WTC11 (cell line): ENCODE data around the gene AK6. TPM values are rescaled to one million over a fixed set of nuclear protein-coding genes. Genes with fewer than 3 reads are reported as not detected.
A peak's percentile ranks its signal among the peaks of the same experiment; 100 is the strongest.

Source experiments
- ATAC-seq: fragments of 200-7000 bp; cut with Tn5 transposase; 2 replicates; pipeline ENCODE4 v1.10.0; 2021; ENCODE audit warnings: mild to moderate bottlenecking, moderate library complexity
- CTCF ChIA-PET: fragments of 300-600 bp; sonication (Branson Sonifier 250); formaldehyde crosslinking; loops from one replicate; lab custom pipeline; 2021; ENCODE audit warnings: antibody characterized with exemption; lab: Charles Lee
- POLR2A ChIA-PET: fragments of 350-600 bp; sonication (Branson Sonifier 250); formaldehyde crosslinking; loops from one replicate; lab custom pipeline; 2021; ENCODE audit warnings: antibody characterized with exemption; lab: Charles Lee
- DNase-seq: peaks from one replicate; pipeline ENCODE4 v3.0.0; 2021; ENCODE audit warnings: low spot score
- H3K27ac Mint-ChIP-seq: 2 replicates; pipeline ENCODE4 v1.8.0; 2021; ENCODE audit warnings: mixed read lengths
- H3K27me3 Mint-ChIP-seq: 2 replicates; pipeline ENCODE4 v1.8.0; 2021; ENCODE audit warnings: low read depth, mild to moderate bottlenecking, moderate library complexity, mixed read lengths
- H3K36me3 Mint-ChIP-seq: 2 replicates; pipeline ENCODE4 v1.8.0; 2021; ENCODE audit warnings: mixed read lengths
- H3K4me1 Mint-ChIP-seq: 2 replicates; pipeline ENCODE4 v1.8.0; 2022; ENCODE audit warnings: mixed read lengths
- H3K4me3 Mint-ChIP-seq: 2 replicates; pipeline ENCODE4 v1.8.0; 2021; ENCODE audit warnings: mild to moderate bottlenecking, moderate library complexity, mixed read lengths
- H3K9me3 Mint-ChIP-seq: 2 replicates; pipeline ENCODE4 v1.8.0; 2021; ENCODE audit warnings: mixed read lengths
- CTCF ChIP-seq: fragments of 200-600 bp; IDR thresholded peaks from 2 replicates; pipeline ENCODE4 v1.8.0; 2022; ENCODE audit warnings: antibody characterized with exemption
- GABPB1 ChIP-seq: sonication (generic); formaldehyde crosslinking; IDR thresholded peaks from 2 replicates; pipeline ENCODE4 v1.8.1; 2023; ENCODE audit warnings: mild to moderate bottlenecking, missing genetic modification reagents
- GTF2I ChIP-seq: fragments of 250-450 bp; sonication (Bioruptor Pico); conservative IDR thresholded peaks from 2 replicates; pipeline ENCODE4 v1.4.0; 2021; ENCODE audit warnings: mild to moderate bottlenecking
- HMGA2 ChIP-seq: fragments of 250-450 bp; sonication (Bioruptor Pico); IDR thresholded peaks from 2 replicates; pipeline ENCODE4 v1.4.0; 2021; ENCODE audit warnings: mild to moderate bottlenecking, moderate library complexity
- HMGXB4 ChIP-seq: sonication (generic); formaldehyde crosslinking; IDR thresholded peaks from 2 replicates; pipeline ENCODE4 v1.8.1; 2023; ENCODE audit warnings: mild to moderate bottlenecking, moderate library complexity, missing genetic modification reagents
- JUN ChIP-seq: sonication (generic); formaldehyde crosslinking; IDR thresholded peaks from 2 replicates; pipeline ENCODE4 v1.8.0; 2023; ENCODE audit warnings: mild to moderate bottlenecking, missing genetic modification reagents
- MLX ChIP-seq: sonication (generic); formaldehyde crosslinking; IDR thresholded peaks from 2 replicates; pipeline ENCODE4 v1.8.1; 2023; ENCODE audit warnings: mild to moderate bottlenecking, missing genetic modification reagents, moderate library complexity
- NFYB ChIP-seq: sonication (generic); formaldehyde crosslinking; conservative IDR thresholded peaks from 2 replicates; pipeline ENCODE4 v1.8.0; 2022; ENCODE audit warnings: low read depth, missing genetic modification reagents
- PREB ChIP-seq: sonication (generic); formaldehyde crosslinking; IDR thresholded peaks from 2 replicates; pipeline ENCODE4 v1.8.1; 2022; ENCODE audit warnings: mild to moderate bottlenecking, missing genetic modification reagents, moderate library complexity, borderline replicate concordance
- PRRX2 ChIP-seq: fragments of 250-450 bp; sonication (Bioruptor Pico); IDR thresholded peaks from 2 replicates; pipeline ENCODE4 v1.8.0; 2021; ENCODE audit warnings: mild to moderate bottlenecking
- SOX15 ChIP-seq: fragments of 250-450 bp; sonication (Bioruptor Pico); IDR thresholded peaks from 2 replicates; pipeline ENCODE4 v1.9.0; 2021; ENCODE audit warnings: mild to moderate bottlenecking
- STAT6 ChIP-seq: sonication (generic); formaldehyde crosslinking; conservative IDR thresholded peaks from 2 replicates; pipeline ENCODE4 v1.8.1; 2023; ENCODE audit warnings: mild to moderate bottlenecking, low read depth, missing genetic modification reagents, moderate library complexity
- TP53 ChIP-seq: sonication (generic); formaldehyde crosslinking; IDR thresholded peaks from 2 replicates; pipeline ENCODE4 v1.8.1; 2023; ENCODE audit warnings: mild to moderate bottlenecking, missing genetic modification reagents
- ZNF219 ChIP-seq: sonication (generic); formaldehyde crosslinking; IDR thresholded peaks from 2 replicates; pipeline ENCODE4 v1.8.0; 2023; ENCODE audit warnings: missing genetic modification reagents, mild to moderate bottlenecking, borderline replicate concordance
- ZNF232 ChIP-seq: sonication (generic); formaldehyde crosslinking; IDR thresholded peaks from 2 replicates; pipeline ENCODE4 v1.8.0; 2022; ENCODE audit warnings: mild to moderate bottlenecking, missing genetic modification reagents
- ZNF425 ChIP-seq: fragments of 250-450 bp; sonication (Bioruptor Pico); conservative IDR thresholded peaks from 2 replicates; pipeline ENCODE4 v1.9.0; 2021; ENCODE audit warnings: mild to moderate bottlenecking
- total RNA-seq: library from RNA; stranded (reverse); gene quantifications from 3 replicates; pipeline ENCODE4 v1.2.3, GENCODE V29; 2021
- TF ChIP-seq, protein P1 (sequence below): sonication (generic); formaldehyde crosslinking; IDR thresholded peaks from 2 replicates; pipeline ENCODE4 v1.8.1; 2023; ENCODE audit warnings: mild to moderate bottlenecking, missing genetic modification reagents, moderate library complexity
- TF ChIP-seq, protein P2 (sequence below): sonication (generic); formaldehyde crosslinking; IDR thresholded peaks from 2 replicates; pipeline ENCODE4 v1.8.0; 2022; ENCODE audit warnings: mild to moderate bottlenecking, missing genetic modification reagents
- TF ChIP-seq, protein P3 (sequence below): sonication (generic); formaldehyde crosslinking; IDR thresholded peaks from 2 replicates; pipeline ENCODE4 v1.8.0; 2022; ENCODE audit warnings: mild to moderate bottlenecking, missing genetic modification reagents
- TF ChIP-seq, protein P4 (sequence below): sonication (generic); formaldehyde crosslinking; IDR thresholded peaks from 2 replicates; pipeline ENCODE4 v1.8.1; 2022; ENCODE audit warnings: low read depth, mild to moderate bottlenecking, moderate library complexity, missing genetic modification reagents, borderline replicate concordance

Gene AK6
- total RNA-seq, 1 experiment from 2014 or later = 43.1 TPM

- Mint-ChIP-seq H3K9me3 (no peaks in the 10 kb centered on the region), H3K36me3 (no peaks in the 10 kb centered on the region), H3K4me3 (no peak overlapping the region; the same call in 1 of the 2 replicates), H3K27ac (no peak overlapping the region), H3K27me3 (peaks cover 14% of the 10 kb centered on the region), H3K4me1 (peaks cover 13% of the 10 kb centered on the region)
- ChIA-PET POLR2A (interaction anchor here (0.6 to 1.0 kb wide), 3 partner anchors 33 to 147 kb away, joined by 3 to 4 read pairs (median 3); no protein-coding TSS in a partner anchor), CTCF (interaction anchor here (0.6 to 3.0 kb wide), 32 partner anchors 9 to 312 kb away, joined by 3 to 31 read pairs (median 4); partner anchors contain the start of genes CCNB1, CDK7, CENPH and RAD17)
- ATAC-seq (peak; percentile 91), DNase-seq (peak; percentile 85)
- TF ChIP-seq, protein P1, sequence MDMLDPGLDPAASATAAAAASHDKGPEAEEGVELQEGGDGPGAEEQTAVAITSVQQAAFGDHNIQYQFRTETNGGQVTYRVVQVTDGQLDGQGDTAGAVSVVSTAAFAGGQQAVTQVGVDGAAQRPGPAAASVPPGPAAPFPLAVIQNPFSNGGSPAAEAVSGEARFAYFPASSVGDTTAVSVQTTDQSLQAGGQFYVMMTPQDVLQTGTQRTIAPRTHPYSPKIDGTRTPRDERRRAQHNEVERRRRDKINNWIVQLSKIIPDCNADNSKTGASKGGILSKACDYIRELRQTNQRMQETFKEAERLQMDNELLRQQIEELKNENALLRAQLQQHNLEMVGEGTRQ = no peak
- TF ChIP-seq, protein P2, sequence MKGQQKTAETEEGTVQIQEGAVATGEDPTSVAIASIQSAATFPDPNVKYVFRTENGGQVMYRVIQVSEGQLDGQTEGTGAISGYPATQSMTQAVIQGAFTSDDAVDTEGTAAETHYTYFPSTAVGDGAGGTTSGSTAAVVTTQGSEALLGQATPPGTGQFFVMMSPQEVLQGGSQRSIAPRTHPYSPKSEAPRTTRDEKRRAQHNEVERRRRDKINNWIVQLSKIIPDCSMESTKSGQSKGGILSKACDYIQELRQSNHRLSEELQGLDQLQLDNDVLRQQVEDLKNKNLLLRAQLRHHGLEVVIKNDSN (CRISPR knock-in tag) = no peak
- TF ChIP-seq HMGA2 (CRISPR knock-in tag) (no peak), GABPB1 (CRISPR knock-in tag) (peak; percentile 27; the same call in 1 of the 2 replicates), HMGXB4 (CRISPR knock-in tag) (0 out of 2 replicates have a peak, but pooled peaks have one; percentile 29), ZNF219 (CRISPR knock-in tag) (no peak), PRRX2 (CRISPR knock-in tag) (no peak), CTCF (peak; percentile 53), GTF2I (CRISPR knock-in tag) (no peak), NFYB (CRISPR knock-in tag) (no peak), ZNF425 (no peak), TP53 (no peak), ZNF232 (CRISPR knock-in tag) (no peak), JUN (CRISPR knock-in tag) (no peak), STAT6 (CRISPR knock-in tag) (no peak), PREB (CRISPR knock-in tag) (no peak), MLX (no peak), SOX15 (no peak)
- TF ChIP-seq, protein P3, sequence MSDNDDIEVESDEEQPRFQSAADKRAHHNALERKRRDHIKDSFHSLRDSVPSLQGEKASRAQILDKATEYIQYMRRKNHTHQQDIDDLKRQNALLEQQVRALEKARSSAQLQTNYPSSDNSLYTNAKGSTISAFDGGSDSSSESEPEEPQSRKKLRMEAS (CRISPR knock-in tag) = peak; percentile 23; the same call in 1 of the 2 replicates
- TF ChIP-seq, protein P4, sequence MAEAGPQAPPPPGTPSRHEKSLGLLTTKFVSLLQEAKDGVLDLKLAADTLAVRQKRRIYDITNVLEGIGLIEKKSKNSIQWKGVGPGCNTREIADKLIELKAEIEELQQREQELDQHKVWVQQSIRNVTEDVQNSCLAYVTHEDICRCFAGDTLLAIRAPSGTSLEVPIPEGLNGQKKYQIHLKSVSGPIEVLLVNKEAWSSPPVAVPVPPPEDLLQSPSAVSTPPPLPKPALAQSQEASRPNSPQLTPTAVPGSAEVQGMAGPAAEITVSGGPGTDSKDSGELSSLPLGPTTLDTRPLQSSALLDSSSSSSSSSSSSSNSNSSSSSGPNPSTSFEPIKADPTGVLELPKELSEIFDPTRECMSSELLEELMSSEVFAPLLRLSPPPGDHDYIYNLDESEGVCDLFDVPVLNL (CRISPR knock-in tag) = no peak
These were observed 34.5 kb downstream of the AK6 start for GRCh38 chr5:69334793-69335268.
